GM19463 (cell line): ENCODE results near the gene HFE.
"Not testable (repeated sequence)": the region's sequence is repeated elsewhere in the genome, so short reads cannot be mapped to it uniquely, and the experiment has no call there.

Experiments
- ATAC-seq: cut with Tn5 transposase; IDR thresholded peaks from one replicate; pipeline ENCODE4 v1.9.1; 2021; ENCODE audit warnings: mild to moderate bottlenecking, moderate library complexity; ENCODE audit not compliant: unreplicated experiment

The HFE gene

GRCh38 chr6:26087284-26088115 is at the start of gene HFE:
Gene HFE (plus strand): TSS chr6:26087429. CDS start chr6:26087441, 12 bp downstream.
- no peak for ATAC-seq

GRCh38 chr6:26041946-26042345 is 45.3 kb upstream of the HFE start:
- ATAC-seq: no peak

GRCh38 chr6:26043384-26044139 is 43.7 kb upstream of the HFE start:
- peak; percentile 61 for ATAC-seq

GRCh38 chr6:26044140-26045064 is 42.8 kb upstream of the HFE start:
- peak; percentile 20 for ATAC-seq

- ATAC-seq: peak; percentile 38
Observed at GRCh38 chr6:26045065-26045927, 41.9 kb upstream of the HFE start.

- ATAC-seq: no peak
Observed at GRCh38 chr6:26045928-26046368, 41.3 kb upstream of the HFE start.

GRCh38 chr6:26047329-26047728 is 39.9 kb upstream of the HFE start:
- not testable (repeated sequence) for ATAC-seq

GRCh38 chr6:26048590-26048989 is 38.6 kb upstream of the HFE start:
- ATAC-seq: no peak

- ATAC-seq: no peak
Observed at GRCh38 chr6:26051665-26052310, 35.4 kb upstream of the HFE start.

GRCh38 chr6:26052762-26053250 is 34.4 kb upstream of the HFE start:
- ATAC-seq: not testable (repeated sequence)

GRCh38 chr6:26053992-26054780 is 33.0 kb upstream of the HFE start:
- no peak for ATAC-seq

- peak; percentile 46 for ATAC-seq
Observed at GRCh38 chr6:26054781-26055718, 32.2 kb upstream of the HFE start.

- ATAC-seq: peak; percentile 74
Observed at GRCh38 chr6:26055719-26056582, 31.3 kb upstream of the HFE start.

- ATAC-seq: no peak
Observed at GRCh38 chr6:26056583-26057350, 30.5 kb upstream of the HFE start.

GRCh38 chr6:26057899-26058298 is 29.3 kb upstream of the HFE start:
- no peak for ATAC-seq
